DOHH2 (cell line): ENCODE measurements around the gene B4GALT2.

Source experiments
- CTCF ChIP-seq: fragments of 200-600 bp; sonication (generic); IDR thresholded peaks from one replicate; pipeline ENCODE4 v1.5.1; 2014; ENCODE audit warnings: antibody characterized with exemption, mild to moderate bottlenecking, low read depth, low read length; ENCODE audit not compliant: poor library complexity, severe bottlenecking
- EZH2phosphoT487 ChIP-seq: fragments of 200-600 bp; sonication (generic); IDR thresholded peaks from 2 replicates; pipeline ENCODE4 v1.6.1; 2017; ENCODE audit warnings: borderline replicate concordance, mild to moderate bottlenecking, antibody characterized with exemption, low read length, moderate library complexity, mixed read lengths

- no peak for TF ChIP-seq CTCF
- TF ChIP-seq EZH2phosphoT487 = no peak
These were observed 19.0 kb downstream of the B4GALT2 start for GRCh38 chr1:43998000-43998378.
